NB4 (cell line): ENCODE measurements around the gene HVCN1.

ENCODE experiments used
- CTCF ChIP-seq: IDR thresholded peaks from one replicate; pipeline ENCODE4 v1.5.1; 2012; ENCODE audit warnings: low read depth, low read length
- MAX ChIP-seq: IDR thresholded peaks from 2 replicates; pipeline ENCODE4 v1.6.1; 2011; ENCODE audit warnings: low read depth, low read length
- MYC ChIP-seq: IDR thresholded peaks from 2 replicates; pipeline ENCODE4 v1.6.1; 2011; ENCODE audit warnings: low read depth, low read length
- POLR2A ChIP-seq: IDR thresholded peaks from 2 replicates; pipeline ENCODE4 v1.6.1; 2011; ENCODE audit warnings: mild to moderate bottlenecking; ENCODE audit not compliant: insufficient read length; ENCODE audit errors: extremely low read depth

GRCh38 chr12:110658242-110658641 is 30.7 kb downstream of the HVCN1 start:
- no peak for TF ChIP-seq CTCF
- TF ChIP-seq POLR2A, result no peak
- no peak for TF ChIP-seq MYC
- TF ChIP-seq MAX, result no peak
